Uterus (tissue), 4 donors: ENCODE results near the gene SH3RF3. TPM values are rescaled to one million over a fixed set of nuclear protein-coding genes. Genes with fewer than 3 reads are reported as not detected.

Experiments used
- DNase-seq, 2 donors: peaks; one replicate each; pipeline ENCODE4 v3.0.0-alpha.2; 2019 to 2020
- H3K27ac ChIP-seq, 2 donors: fragments of 200-600 bp; sonication (generic); 1 replicate in 1 of 2; 2 replicates in 1 of 2; pipeline ENCODE4 v1.5.1; 2016 to 2018
- H3K27me3 ChIP-seq, 2 donors: fragments of 200-600 bp; sonication (generic); one replicate each; pipeline ENCODE4 v1.5.1; 2018 to 2019; ENCODE audit warnings: control low read depth in 1 of 2
- H3K36me3 ChIP-seq, 2 donors: fragments of 200-600 bp; sonication (generic); one replicate each; pipeline ENCODE4 v1.5.1; 2019; ENCODE audit warnings: control low read depth in 1 of 2
- H3K4me1 ChIP-seq, 2 donors: fragments of 200-600 bp; sonication (generic); one replicate each; pipeline ENCODE4 v1.5.1; 2018 to 2019; ENCODE audit warnings: control low read depth in 1 of 2
- H3K4me3 ChIP-seq, 2 donors: fragments of 200-600 bp; sonication (generic); 1 replicate in 1 of 2; 2 replicates in 1 of 2; pipeline ENCODE4 v1.5.1; 2018 to 2019; ENCODE audit warnings: mild to moderate bottlenecking in 1 of 2
- H3K9me3 ChIP-seq, 2 donors: fragments of 200-600 bp; sonication (generic); one replicate each; pipeline ENCODE4 v1.5.1; 2019; ENCODE audit warnings: control low read depth in 1 of 2
- POLR2A ChIP-seq, 2 donors: fragments of 450-650 bp; IDR thresholded peaks; one replicate each; pipeline ENCODE4 v1.6.1; 2016; ENCODE audit warnings: antibody characterized with exemption in 2 of 2, mild to moderate bottlenecking in 1 of 2, moderate library complexity in 1 of 2
- intact Hi-C: fragments of 100-400 bp; cut with DNase I; formaldehyde crosslinking; loops from one replicate; pipeline ENCODE4 v1.15.1; 2023; ENCODE audit warnings: low total_unique reads
- total RNA-seq, 4 donors: library from RNA; depleted of rRNA in 3 of 4; stranded (reverse); fragments of >200 nt in 3 of 4; gene quantifications; one replicate each; pipeline versions ENCODE4 v1.1.0 to v1.2.4, GENCODE V29; 2014 to 2023
- TF ChIP-seq, protein P1 (sequence below), 4 experiments: fragments of 200-600 bp in 2 of 4; fragments of 450-650 bp in 2 of 4; sonication (generic) in 2 of 4; IDR thresholded peaks; one replicate each; pipeline ENCODE4 v1.5.1; 2016 to 2019; ENCODE audit warnings: antibody characterized with exemption in 4 of 4, mild to moderate bottlenecking in 2 of 4, moderate library complexity in 1 of 4
- donor health status: DM: yes; HTN: yes; CAD: no.

Gene SH3RF3
- total RNA-seq, 4 donors from 2014 or later: 5.1 to 10.2 (median 8.7) TPM; not detected in 1

DNA sequence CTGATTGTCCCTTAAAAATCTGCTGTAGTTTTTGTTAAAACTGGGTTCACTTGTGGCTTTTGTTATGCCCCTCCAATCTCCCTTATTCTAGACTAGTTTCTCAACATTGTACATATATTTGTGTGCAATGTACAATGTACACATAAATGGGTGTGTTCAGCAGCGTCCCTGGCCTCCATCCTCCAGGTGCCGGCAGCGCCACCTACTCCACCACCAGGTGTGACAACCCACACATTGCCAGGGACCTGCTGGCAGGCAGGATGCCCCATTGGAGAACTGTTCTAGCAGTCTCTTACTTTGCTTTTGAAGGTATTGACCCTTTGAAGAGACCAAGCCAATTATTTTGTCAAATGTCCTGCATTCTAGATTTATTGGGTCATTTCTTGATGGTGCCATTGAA, 75.4 kb downstream of the SH3RF3 start:
- DNase-seq: no peak
- TF ChIP-seq, protein P1, sequence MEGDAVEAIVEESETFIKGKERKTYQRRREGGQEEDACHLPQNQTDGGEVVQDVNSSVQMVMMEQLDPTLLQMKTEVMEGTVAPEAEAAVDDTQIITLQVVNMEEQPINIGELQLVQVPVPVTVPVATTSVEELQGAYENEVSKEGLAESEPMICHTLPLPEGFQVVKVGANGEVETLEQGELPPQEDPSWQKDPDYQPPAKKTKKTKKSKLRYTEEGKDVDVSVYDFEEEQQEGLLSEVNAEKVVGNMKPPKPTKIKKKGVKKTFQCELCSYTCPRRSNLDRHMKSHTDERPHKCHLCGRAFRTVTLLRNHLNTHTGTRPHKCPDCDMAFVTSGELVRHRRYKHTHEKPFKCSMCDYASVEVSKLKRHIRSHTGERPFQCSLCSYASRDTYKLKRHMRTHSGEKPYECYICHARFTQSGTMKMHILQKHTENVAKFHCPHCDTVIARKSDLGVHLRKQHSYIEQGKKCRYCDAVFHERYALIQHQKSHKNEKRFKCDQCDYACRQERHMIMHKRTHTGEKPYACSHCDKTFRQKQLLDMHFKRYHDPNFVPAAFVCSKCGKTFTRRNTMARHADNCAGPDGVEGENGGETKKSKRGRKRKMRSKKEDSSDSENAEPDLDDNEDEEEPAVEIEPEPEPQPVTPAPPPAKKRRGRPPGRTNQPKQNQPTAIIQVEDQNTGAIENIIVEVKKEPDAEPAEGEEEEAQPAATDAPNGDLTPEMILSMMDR (IDR thresholded peaks at IDR 0.05): no peak
- TF ChIP-seq POLR2A (IDR thresholded peaks at IDR 0.05): no peak
- H3K27ac ChIP-seq: no peak overlapping the region
- intact Hi-C loops: no loop called here
- no peaks in the 10 kb centered on the region for H3K27me3 ChIP-seq
- H3K36me3 ChIP-seq: no peaks in the 10 kb centered on the region
- H3K9me3 ChIP-seq: no peaks in the 10 kb centered on the region
- H3K4me3 ChIP-seq: no peak overlapping the region
- H3K4me1 ChIP-seq: peaks cover 0 to under 1% of the 10 kb centered on the region in 2 donors

DNA sequence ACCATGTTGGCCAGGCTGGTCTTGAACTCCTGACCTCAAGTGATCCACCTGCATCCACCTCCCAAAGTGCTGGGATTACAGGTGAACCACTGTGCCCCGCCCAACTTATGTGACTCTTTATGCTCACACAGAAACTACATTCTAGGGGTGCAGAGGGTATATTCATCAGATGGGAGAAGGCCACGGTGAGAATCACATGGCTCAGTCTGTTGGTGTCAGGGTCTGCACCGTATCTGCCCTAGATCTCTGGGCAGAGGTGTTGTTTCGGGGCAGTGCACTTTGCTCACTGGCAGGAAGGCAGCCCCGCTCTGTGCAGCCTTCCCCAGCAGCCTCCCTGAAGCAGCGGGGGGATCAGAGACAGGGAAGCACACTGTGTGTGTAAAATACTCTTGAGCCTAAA, 76.4 kb downstream of the SH3RF3 start:
- DNase-seq: no peak
- no peak overlapping the region for H3K27ac ChIP-seq
- no peaks in the 10 kb centered on the region for H3K36me3 ChIP-seq
- H3K27me3 ChIP-seq: no peaks in the 10 kb centered on the region
- intact Hi-C loops: no loop called here
- H3K9me3 ChIP-seq: no peaks in the 10 kb centered on the region
- H3K4me3 ChIP-seq: no peak overlapping the region
- peaks cover 3 to 8% of the 10 kb centered on the region in 2 donors for H3K4me1 ChIP-seq
- no peak for TF ChIP-seq POLR2A (IDR thresholded peaks at IDR 0.05)
- TF ChIP-seq, protein P1 (IDR thresholded peaks at IDR 0.05): no peak

DNA sequence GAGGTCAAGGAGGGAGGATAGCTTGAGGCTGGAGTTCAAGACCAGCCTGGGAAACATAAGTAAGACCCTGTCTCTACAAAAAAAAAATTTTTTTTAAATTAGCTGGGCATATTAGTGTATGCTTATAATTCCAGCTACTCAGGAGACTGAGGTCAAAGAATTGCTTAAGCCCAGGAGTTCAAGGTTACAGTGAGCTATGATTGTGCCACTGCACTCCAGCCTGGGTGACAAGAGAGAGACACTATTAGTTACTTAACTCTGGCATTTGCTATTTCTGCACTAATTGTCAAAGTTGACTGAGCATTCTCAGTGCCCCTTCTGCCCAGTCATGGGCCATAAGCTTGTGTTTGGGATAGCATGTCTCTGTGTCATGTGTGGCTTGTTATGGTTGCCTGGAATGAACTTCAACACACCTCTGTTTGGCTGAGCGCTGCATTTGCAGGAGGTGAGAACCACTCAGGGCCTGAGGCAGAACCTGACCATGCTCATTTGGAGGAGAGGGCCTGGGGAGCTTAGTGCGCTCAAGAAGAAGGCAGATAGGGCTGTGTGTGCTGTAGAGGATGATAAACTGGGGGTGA, 77.7 kb downstream of the SH3RF3 start:
- Histone ChIP-seq H3K4me3 (no peak overlapping the region), H3K4me1 (peaks cover 8 to 12% of the 10 kb centered on the region in 2 donors), H3K27ac (no peak overlapping the region), H3K9me3 (no peaks in the 10 kb centered on the region), H3K27me3 (no peaks in the 10 kb centered on the region), H3K36me3 (no peaks in the 10 kb centered on the region)
- intact Hi-C loops: no loop called here
- TF ChIP-seq, protein P1 (IDR thresholded peaks at IDR 0.05): no peak
- TF ChIP-seq POLR2A (IDR thresholded peaks at IDR 0.05): no peak
- DNase-seq: no peak

DNA sequence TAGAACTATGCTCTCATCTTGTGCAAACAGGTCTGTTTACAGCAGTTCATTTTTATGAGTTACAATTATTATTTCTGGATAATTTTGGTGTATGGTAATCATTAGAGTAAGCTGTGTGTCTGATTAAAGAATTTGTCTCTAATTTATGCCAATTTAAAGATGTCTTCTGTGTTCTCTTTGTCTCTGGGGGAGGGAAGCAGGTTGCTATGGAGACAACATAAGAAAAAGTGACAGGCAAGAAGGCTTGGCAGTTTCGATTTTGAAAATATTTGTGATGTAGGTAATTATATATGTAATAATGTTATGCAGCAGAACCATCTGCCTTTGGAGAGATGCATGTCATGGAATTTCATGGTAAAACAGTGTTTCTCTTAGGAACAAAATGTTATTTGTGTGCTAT, 78.2 kb downstream of the SH3RF3 start:
- no peak for DNase-seq
- no peaks in the 10 kb centered on the region for H3K36me3 ChIP-seq
- H3K9me3 ChIP-seq: no peaks in the 10 kb centered on the region
- H3K27me3 ChIP-seq: no peaks in the 10 kb centered on the region
- TF ChIP-seq, protein P1 (IDR thresholded peaks at IDR 0.05): no peak
- H3K27ac ChIP-seq: no peak overlapping the region
- H3K4me3 ChIP-seq: no peak overlapping the region
- intact Hi-C loops: no loop called here
- peaks cover 8 to 12% of the 10 kb centered on the region in 2 donors for H3K4me1 ChIP-seq

DNA sequence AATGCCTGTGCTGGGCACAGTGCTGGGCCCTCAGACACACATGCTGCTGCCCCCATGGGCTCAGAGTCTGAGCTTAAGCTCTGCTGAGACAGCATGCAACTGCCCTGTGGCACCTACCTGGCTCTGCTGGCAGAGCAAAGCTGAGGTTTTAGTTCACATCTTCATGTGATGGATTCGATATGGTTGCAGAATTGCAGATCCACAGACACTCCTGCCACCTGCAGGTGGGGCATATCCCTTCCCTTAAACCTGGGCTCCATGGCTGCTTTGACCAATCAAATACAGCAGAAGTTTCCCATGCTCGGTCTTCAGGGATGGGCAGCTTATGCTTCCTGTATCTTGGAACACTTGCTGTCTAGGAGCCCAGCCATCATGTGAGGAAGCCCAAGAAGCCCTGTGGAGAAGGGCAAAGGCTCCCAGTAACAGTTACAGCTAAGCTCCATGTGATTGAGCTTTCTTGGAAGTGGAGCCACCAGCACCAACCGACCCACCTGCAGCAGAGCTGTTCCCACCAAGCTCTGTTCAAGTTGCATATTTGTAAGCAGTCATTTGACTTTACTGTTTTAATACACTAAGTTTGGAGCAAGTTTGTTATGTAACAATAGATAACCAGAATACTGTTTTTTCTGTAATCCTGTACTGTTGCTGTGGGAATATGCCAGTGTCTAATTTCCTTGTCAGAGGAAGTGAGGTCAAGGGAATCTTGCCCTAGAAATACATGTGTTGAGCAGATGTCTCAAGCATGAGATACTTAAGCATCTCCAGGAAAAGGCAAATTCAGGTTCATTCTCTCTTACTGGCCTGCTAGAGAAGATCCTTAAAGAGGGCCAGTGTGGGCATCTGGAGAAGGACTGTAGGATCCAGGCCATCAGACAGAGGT, 79.3 kb downstream of the SH3RF3 start:
- intact Hi-C loops: no loop called here
- Histone ChIP-seq H3K36me3 (no peaks in the 10 kb centered on the region), H3K27ac (no peak overlapping the region)

More for the DNA sequence above, 79.3 kb downstream of the SH3RF3 start:
- Histone ChIP-seq H3K27me3 (no peaks in the 10 kb centered on the region), H3K9me3 (no peaks in the 10 kb centered on the region), H3K4me1 (peaks cover 8 to 12% of the 10 kb centered on the region in 2 donors), H3K4me3 (no peak overlapping the region)
- no peak for TF ChIP-seq POLR2A (IDR thresholded peaks at IDR 0.05)
- TF ChIP-seq, protein P1 (IDR thresholded peaks at IDR 0.05): no peak
- no peak for DNase-seq
